Activated T-cell treated with anti-CD3 and anti-CD28 coated beads, Interleukin-2, amount 50 U/mL, for 1 hour (primary cell): ENCODE results near the gene GOPC.

ENCODE experiments used
- DNase-seq: peaks from one replicate; pipeline ENCODE4 v3.0.0-alpha.2; 2020

The GOPC gene

GRCh38 chr6:117595099-117595923 lies 7.0 kb downstream of the GOPC start:
- no peak for DNase-seq

- no peak for DNase-seq
These were observed 9.1 kb downstream of the GOPC start for GRCh38 chr6:117592983-117593759.

- DNase-seq = no peak
These were observed 10.9 kb downstream of the GOPC start for GRCh38 chr6:117591405-117591804.

GRCh38 chr6:117590447-117590846 lies 11.9 kb downstream of the GOPC start:
- DNase-seq = no peak

GRCh38 chr6:117585647-117586046 lies 16.7 kb downstream of the GOPC start:
- DNase-seq = no peak

- no peak for DNase-seq
These were observed 28.1 kb downstream of the GOPC start for GRCh38 chr6:117574198-117574597.

- no peak for DNase-seq
These were observed 29.2 kb downstream of the GOPC start for GRCh38 chr6:117573006-117573680.

GRCh38 chr6:117568831-117569410 lies 33.4 kb downstream of the GOPC start:
- DNase-seq = no peak

GRCh38 chr6:117568247-117568646 lies 34.1 kb downstream of the GOPC start:
- no peak for DNase-seq

GRCh38 chr6:117564681-117565080 lies 37.6 kb downstream of the GOPC start:
- no peak for DNase-seq

GRCh38 chr6:117561128-117561527 lies 41.2 kb downstream of the GOPC start:
- DNase-seq = no peak

GRCh38 chr6:117559299-117559698 lies 43.0 kb downstream of the GOPC start:
- no peak for DNase-seq

- no peak for DNase-seq
These were observed 43.5 kb downstream of the GOPC start for GRCh38 chr6:117558818-117559217.

GRCh38 chr6:117557951-117558350 lies 44.4 kb downstream of the GOPC start:
- DNase-seq = no peak

- peak; percentile 45 for DNase-seq
These were observed 46.3 kb downstream of the GOPC start for GRCh38 chr6:117555882-117556498.

- DNase-seq = no peak
These were observed 47.0 kb downstream of the GOPC start for GRCh38 chr6:117555262-117555849.

- no peak for DNase-seq
These were observed 49.2 kb downstream of the GOPC start for GRCh38 chr6:117553142-117553541.

GRCh38 chr6:117552618-117553017 lies 49.7 kb downstream of the GOPC start:
- no peak for DNase-seq

GRCh38 chr6:117550618-117551242 lies 51.6 kb downstream of the GOPC start:
- no peak for DNase-seq

- DNase-seq = no peak
These were observed 52.2 kb downstream of the GOPC start for GRCh38 chr6:117550078-117550600.

GRCh38 chr6:117549611-117550010 lies 52.7 kb downstream of the GOPC start:
- DNase-seq = no peak
